ENCODE measurements around the gene GBA2. TPM values are rescaled to one million over a fixed set of nuclear protein-coding genes. Genes with fewer than 3 reads are reported as not detected.

GBA2 gene
- total RNA-seq, 1 donor from 2014 or later: 130 TPM

DNA sequence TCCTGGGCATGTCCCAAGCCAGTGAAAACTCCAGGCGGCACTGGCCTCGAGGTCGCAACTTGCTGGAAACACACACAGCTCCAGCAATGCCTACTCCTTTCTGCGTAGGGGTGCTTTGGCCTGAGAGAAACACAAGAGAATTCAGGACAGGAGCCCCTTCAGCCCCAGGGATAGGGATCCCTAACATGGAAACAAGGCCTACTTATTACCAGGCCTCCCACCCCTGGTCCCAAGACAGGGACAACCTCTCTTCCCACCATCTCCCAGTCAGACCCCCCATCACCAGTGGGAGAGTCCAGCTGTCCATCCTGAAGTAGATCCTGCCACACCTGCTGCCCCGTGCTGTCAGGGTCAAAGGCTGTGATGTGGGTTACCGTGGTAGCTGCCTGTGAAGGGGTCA is 8.8 kb downstream of the GBA2 start:
- peaks cover 30% of the 10 kb centered on the region for H3K36me3 Mint-ChIP-seq (ENCODE audit: insufficient read depth)
- no peaks in the 10 kb centered on the region for H3K27me3 Mint-ChIP-seq
- H3K4me1 Mint-ChIP-seq (ENCODE audit: low read depth): no peaks in the 10 kb centered on the region
- H3K9me3 Mint-ChIP-seq (ENCODE audit: low read depth): no peaks in the 10 kb centered on the region
- no peak for DNase-seq (ENCODE audit: low spot score, unreplicated experiment)
- TF ChIP-seq, protein P1, sequence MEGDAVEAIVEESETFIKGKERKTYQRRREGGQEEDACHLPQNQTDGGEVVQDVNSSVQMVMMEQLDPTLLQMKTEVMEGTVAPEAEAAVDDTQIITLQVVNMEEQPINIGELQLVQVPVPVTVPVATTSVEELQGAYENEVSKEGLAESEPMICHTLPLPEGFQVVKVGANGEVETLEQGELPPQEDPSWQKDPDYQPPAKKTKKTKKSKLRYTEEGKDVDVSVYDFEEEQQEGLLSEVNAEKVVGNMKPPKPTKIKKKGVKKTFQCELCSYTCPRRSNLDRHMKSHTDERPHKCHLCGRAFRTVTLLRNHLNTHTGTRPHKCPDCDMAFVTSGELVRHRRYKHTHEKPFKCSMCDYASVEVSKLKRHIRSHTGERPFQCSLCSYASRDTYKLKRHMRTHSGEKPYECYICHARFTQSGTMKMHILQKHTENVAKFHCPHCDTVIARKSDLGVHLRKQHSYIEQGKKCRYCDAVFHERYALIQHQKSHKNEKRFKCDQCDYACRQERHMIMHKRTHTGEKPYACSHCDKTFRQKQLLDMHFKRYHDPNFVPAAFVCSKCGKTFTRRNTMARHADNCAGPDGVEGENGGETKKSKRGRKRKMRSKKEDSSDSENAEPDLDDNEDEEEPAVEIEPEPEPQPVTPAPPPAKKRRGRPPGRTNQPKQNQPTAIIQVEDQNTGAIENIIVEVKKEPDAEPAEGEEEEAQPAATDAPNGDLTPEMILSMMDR (IDR thresholded peaks at IDR 0.05; ENCODE audit: unreplicated experiment): no peak
- H3K4me3 Mint-ChIP-seq (ENCODE audit: low read depth): no peak overlapping the region
- H3K27ac Mint-ChIP-seq: no peak overlapping the region

DNA sequence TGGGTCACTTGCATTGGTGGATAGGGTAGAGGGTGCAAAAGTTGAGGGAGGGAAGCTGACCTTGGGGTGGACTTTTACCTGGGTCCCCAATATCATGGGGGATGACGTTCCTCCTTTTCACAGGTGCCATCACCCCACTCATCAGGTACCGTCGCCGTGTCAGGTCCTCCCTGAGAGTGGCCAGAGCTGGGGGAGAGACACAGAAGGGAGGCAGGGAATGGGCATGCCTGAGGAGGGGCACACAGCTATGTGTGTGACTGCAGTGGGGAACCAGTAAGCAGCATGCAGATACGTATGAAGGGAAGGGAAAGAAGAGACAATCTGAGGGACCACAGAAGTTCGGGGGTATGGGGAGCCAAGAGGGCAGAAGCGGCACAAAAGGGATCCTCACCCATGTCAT is 10.1 kb downstream of the GBA2 start:
- Mint-ChIP-seq H3K27me3 (no peaks in the 10 kb centered on the region), H3K27ac (no peak overlapping the region), H3K4me1 (ENCODE audit: low read depth) (no peaks in the 10 kb centered on the region), H3K36me3 (ENCODE audit: insufficient read depth) (peaks cover 30% of the 10 kb centered on the region), H3K4me3 (ENCODE audit: low read depth) (no peak overlapping the region), H3K9me3 (ENCODE audit: low read depth) (no peaks in the 10 kb centered on the region)
- no peak for DNase-seq (ENCODE audit: low spot score, unreplicated experiment)
- TF ChIP-seq, protein P1 (IDR thresholded peaks at IDR 0.05; ENCODE audit: unreplicated experiment): no peak

DNA sequence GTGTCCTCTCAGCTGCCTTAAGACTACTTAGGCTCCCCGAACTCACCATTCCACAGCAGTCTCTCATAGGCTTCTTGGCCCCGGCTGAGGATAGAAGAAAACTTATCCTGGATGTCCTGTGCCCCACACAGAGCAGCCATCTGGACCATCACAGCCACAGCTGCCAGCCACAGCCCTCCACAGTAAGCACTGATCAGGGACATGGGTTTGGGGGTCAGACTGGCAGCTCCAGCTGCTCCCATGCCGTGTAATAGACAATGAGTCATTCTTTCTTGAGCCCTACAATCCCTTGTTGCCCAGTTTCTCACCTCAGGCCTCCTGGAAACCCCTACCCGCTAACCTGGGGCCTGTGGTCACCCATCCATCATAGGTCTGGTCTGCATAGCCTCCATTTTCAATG is 10.8 kb downstream of the GBA2 start:
- H3K27ac Mint-ChIP-seq: no peak overlapping the region
- no peak for DNase-seq (ENCODE audit: low spot score, unreplicated experiment)
- H3K4me3 Mint-ChIP-seq (ENCODE audit: low read depth): no peak overlapping the region
- peaks cover 3% of the 10 kb centered on the region for H3K4me1 Mint-ChIP-seq (ENCODE audit: low read depth)
- no peaks in the 10 kb centered on the region for H3K27me3 Mint-ChIP-seq
- peaks cover 27% of the 10 kb centered on the region for H3K36me3 Mint-ChIP-seq (ENCODE audit: insufficient read depth)
- no peaks in the 10 kb centered on the region for H3K9me3 Mint-ChIP-seq (ENCODE audit: low read depth)
- TF ChIP-seq, protein P1 (IDR thresholded peaks at IDR 0.05; ENCODE audit: unreplicated experiment): no peak

DNA sequence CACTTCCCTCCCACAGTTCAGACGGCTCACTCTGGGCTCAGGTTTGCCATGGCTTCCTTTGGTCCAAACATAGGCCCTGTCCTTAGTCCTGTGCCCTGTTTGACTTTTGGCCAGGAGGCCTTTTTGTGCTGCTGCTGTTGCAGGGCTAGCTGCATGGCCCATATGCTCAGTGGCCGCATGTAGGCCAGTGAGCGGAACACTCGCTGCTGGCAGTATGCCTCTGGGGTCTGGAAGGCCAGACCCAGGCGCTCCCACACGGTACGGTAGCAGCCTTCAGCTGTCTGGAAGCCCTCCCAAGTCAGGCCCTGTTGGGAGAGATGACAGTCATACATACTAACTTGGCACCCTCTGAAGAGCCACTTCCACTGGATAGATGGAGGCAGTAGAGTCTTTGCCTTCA is 11.9 kb downstream of the GBA2 start:
- no peak for DNase-seq (ENCODE audit: low spot score, unreplicated experiment)
- Mint-ChIP-seq H3K36me3 (ENCODE audit: insufficient read depth) (peaks cover 26% of the 10 kb centered on the region), H3K4me1 (ENCODE audit: low read depth) (peaks cover 8% of the 10 kb centered on the region), H3K27me3 (no peaks in the 10 kb centered on the region), H3K9me3 (ENCODE audit: low read depth) (no peaks in the 10 kb centered on the region), H3K4me3 (ENCODE audit: low read depth) (no peak overlapping the region), H3K27ac (no peak overlapping the region)
- TF ChIP-seq, protein P1 (IDR thresholded peaks at IDR 0.05; ENCODE audit: unreplicated experiment): no peak

DNA sequence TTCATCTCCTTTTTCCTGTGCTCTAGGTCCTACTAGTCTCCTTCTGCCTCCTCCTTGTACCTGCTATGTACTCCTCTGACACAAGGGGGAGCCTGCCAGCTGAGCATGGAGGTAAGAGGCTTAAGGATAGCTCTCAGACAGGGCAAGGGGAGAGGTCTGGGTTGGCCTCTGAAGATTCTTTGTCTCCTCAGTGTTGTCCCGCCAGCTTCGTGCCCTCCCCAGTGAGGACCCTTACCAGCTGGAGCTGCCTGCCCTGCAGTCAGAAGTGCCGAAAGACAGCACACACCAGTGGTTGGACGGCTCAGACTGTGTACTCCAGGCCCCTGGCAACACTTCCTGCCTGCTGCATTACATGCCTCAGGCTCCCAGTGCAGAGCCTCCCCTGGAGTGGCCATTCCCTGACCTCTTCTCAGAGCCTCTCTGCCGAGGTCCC is 12.8 kb downstream of the GBA2 start:
- Mint-ChIP-seq H3K4me1 (ENCODE audit: low read depth) (peaks cover 13% of the 10 kb centered on the region), H3K4me3 (ENCODE audit: low read depth) (no peak overlapping the region), H3K9me3 (ENCODE audit: low read depth) (no peaks in the 10 kb centered on the region), H3K36me3 (ENCODE audit: insufficient read depth) (peaks cover 20% of the 10 kb centered on the region), H3K27ac (no peak overlapping the region), H3K27me3 (no peaks in the 10 kb centered on the region)
- peak; percentile 51 for DNase-seq (ENCODE audit: low spot score, unreplicated experiment)
- TF ChIP-seq, protein P1 (IDR thresholded peaks at IDR 0.05; ENCODE audit: unreplicated experiment): peak; percentile 75

Data from progenitor cell of endocrine pancreas (in vitro differentiated cells).